NAMALWA (cell line): ENCODE measurements around the gene AADACL4.

Experiments
- DNase-seq: peaks from one replicate; pipeline ENCODE4 v3.0.0-alpha.2; 2015; ENCODE audit warnings: low spot score

AADACL4 gene

DNA sequence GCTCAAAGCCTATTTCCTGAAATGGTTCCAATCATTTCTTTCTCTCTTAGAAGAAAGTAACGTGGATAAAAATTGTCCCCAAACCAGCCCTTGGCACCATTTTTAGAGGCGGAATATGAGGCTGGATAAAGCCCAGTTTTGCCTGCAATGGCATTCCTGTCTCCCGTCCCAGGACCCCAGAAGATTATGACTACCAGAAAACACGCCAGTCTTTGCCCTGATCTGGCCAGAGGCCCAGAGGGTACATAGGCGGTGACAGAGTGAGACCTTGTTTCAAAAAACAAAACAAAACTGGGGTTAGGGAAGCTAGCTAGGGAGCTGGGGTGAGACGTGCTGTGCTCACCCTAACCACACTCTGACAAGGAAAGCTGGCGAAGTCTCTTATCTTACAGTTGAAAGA is at the start of gene AADACL4:
AADACL4 (plus strand) TSS at position 301 of the 400 bp plus-strand sequence. CDS start 462 bp downstream, outside the sequence.
- no peak for DNase-seq

DNA sequence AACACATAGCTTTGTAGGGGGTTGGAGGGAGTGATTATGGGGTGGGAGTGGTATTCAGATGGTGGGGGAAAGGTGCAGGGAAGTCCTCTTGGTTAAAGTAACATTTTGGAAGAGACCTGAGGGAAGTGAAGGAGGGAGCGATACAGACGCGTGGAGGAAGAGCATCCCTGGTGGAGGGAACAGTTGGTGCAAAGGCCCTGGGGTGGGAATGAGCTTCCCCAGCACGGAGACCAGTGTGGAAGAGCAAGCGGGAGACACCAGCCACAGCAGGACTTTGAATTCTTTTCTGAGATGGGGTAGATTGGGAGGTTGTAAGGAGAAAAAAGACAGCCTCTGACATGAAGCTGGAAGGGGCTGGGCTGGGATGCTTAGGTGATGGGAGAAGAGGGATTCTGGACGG is 49.4 kb upstream of the AADACL4 start:
- no peak for DNase-seq

DNA sequence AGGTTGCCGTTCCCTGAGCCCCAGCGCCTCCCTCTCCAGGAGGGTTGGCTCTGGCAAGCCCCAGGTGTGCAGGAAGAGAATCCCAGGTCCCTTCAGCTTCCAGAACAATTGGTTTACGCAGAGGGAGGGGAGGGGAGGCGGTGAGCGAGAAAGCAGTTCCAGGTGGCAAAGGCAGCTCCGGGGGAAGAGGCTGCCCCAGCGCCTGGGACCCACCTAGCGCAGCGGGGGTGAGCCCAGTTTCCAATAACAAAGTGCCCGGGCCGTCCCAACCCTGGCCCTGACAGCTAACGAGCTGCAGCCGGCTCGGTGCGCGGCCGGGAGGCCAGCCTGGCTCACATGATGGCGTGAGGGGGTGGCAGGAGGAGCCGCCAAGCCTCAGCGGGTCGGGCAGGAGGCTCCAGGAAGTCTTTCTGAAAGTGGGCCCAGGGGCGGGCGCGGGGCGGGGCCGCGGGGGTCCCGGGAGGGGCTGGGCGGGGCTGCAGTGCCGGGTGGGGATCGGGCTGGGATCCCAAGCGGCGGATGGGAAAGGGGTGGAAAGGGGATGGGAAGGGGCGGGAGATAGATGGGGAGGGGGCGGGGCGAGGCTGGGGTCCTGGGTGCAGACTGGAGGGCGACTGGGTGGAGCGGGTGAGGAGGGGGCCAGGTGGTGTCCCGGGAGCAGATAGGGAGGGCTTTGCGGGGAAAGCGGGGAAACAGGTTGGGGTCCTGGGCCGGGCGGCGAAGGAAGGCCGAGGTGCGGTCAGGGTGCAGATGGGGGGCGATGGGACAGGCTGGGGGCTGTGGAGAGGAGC is 48.7 kb upstream of the AADACL4 start:
- no peak for DNase-seq

DNA sequence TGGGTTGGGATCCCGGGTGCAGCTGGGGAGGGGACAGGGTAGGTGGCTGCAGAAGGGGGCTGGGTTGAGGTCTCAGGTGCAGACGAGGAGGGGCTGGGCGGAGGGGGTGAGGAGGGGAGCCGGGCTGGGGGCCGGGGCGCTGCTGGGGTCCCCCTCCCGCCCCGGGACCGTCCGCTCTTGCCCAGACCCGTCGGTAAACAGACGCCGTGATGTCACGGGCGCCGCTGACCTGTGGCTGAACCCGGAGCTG is 48.2 kb upstream of the AADACL4 start:
- DNase-seq, result no peak

DNA sequence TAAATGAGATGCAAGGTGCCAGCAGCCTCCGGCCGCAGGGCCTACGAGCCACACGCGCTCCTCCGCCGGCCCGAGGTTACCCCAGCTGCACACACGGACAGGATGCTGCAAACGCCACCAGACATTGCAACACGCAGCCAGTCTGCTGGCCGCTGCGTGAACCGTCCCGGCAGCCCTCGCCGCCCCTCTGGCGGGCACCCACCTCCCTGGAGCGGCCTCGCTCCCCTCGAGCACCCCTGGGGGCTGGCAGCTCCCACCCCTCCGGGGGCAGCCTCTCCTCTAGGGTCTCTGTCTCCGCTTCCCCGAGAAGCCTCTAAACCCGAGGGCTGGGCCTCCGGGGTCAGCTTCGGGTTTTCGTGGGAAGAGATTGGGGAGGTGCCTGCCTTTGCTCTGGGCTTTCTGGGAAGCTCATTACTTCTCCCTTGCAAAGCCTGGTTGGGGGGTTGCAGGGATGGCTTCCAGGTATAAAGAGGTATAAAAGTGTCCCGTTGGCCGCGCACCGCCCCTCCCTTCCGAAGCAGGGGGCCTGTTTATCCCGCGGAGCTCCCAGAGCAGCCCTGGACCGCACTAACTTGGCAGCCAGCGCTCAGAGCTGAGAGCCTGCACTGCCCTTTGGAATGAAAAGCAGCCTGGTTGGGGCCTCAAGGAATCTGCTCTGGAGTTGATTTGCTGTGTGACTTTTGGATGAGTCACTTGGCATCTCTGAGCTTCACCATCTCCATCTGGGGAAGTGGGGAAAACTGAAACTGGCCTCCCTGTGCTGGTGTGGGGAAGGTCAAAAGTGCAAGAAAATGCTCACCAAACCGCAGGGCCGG is 47.7 kb upstream of the AADACL4 start:
- DNase-seq, result no peak

DNA sequence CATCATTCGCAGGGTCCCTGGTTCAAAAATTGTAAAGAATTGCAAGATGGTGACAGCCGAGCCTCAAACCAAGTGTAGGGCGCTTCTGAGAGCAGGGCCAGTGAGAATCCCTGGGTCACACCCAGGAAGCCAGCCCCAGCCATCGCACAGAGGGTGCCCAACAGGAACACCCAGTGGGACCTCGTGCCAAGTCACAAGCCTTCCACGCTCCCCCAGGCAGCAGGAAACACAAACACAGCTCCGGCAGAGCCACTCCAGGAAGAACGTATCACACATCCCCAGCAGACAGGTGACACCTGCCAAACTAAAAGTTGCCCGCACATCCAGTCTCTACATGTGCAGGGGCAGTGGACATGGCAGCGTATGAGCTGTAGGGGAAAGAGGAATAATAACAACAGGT is 46.1 kb upstream of the AADACL4 start:
- no peak for DNase-seq

DNA sequence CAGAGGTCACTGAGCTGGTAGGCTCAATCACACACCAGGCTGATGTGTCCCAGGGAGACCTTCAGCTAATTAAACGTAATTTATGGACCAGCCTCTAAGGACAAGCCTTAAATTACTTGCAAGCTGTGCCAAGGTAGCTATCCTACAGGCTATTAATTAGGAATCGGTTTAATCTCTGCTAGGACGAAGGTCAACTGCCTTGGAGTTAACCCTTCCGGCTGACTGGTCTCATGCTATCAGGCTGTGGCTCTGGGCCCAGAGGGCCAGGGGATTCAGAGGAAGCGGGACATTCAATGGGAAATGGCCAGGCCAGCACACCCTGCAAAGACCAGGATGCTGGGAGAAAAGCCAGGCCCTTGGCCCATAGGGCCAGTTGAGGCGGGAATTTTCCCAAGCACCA is 44.9 kb upstream of the AADACL4 start:
- DNase-seq, result no peak

DNA sequence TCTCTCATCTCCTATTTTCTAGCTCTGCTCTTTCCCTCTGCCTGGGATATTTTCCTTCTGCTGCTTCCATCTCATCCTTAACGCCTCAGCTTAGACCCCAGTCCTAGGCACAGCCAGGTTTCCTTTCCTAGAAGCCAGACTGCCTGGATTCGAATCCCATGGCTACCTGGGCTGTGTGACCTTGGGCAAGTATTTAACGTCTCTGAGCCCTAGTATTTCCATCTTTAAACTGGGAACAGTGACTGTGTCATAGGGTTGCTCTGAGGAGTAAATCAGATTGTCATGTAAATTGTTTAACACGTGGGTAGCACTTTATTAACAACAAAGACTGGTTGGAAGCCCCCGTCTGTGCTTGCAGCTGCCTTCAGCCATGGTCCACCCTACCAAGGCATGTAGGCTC is 44.2 kb upstream of the AADACL4 start:
- no peak for DNase-seq

DNA sequence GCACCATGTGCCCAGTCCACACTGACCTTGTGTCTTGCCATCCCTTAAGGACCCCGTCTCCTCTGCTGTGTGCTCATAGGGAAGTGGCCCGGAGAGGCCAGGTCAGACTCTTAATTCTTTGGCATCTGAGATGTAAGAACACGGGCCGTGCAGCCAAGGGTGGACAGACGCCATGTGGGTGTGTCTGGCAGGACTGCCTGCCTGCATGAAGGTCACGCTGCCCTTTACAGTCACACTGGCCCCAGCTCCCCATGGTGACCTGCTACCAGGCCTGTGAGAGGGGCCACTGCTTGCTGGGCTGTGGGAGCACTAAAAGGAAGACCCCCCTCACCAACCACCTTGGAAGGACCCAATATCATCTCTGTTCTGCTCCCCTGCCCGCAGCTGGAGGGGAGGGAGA is 43.5 kb upstream of the AADACL4 start:
- no peak for DNase-seq

DNA sequence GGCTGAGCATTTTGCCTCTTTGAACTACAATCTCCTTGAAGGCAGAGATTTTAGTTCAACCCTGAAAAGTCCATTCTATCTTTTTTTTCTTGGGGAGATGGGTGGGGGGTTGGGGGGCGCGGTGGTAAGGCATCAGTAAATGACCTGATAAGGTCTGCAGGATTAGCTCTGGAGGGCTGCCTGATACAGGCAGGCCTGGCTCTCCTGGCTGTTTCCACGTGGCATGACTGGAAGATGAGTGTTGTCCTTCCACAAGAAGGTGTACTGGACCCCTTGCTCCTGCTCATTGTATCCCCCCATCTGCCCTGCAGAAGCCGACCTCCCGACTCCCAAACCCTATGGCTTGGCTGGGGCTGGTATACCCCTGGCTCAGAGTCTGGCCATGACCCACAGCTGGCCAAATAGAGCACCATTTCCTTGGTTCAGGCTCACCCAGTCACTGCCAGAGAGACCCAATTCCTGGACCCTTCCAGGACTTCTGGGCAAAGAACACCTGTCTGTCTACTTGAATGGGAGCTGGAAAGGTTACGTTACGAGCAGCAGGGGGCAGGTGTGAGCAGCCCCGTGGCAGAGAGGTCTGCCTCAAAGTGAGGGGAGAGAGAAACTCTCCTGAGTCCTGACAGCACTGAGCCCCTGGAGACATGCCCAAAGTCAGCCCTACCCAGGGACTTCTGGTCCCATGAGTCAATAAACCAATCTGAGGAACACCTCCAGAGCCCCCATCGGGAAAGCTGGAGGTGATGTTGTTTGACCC is 42.8 kb upstream of the AADACL4 start:
- peak; percentile 37 for DNase-seq

DNA sequence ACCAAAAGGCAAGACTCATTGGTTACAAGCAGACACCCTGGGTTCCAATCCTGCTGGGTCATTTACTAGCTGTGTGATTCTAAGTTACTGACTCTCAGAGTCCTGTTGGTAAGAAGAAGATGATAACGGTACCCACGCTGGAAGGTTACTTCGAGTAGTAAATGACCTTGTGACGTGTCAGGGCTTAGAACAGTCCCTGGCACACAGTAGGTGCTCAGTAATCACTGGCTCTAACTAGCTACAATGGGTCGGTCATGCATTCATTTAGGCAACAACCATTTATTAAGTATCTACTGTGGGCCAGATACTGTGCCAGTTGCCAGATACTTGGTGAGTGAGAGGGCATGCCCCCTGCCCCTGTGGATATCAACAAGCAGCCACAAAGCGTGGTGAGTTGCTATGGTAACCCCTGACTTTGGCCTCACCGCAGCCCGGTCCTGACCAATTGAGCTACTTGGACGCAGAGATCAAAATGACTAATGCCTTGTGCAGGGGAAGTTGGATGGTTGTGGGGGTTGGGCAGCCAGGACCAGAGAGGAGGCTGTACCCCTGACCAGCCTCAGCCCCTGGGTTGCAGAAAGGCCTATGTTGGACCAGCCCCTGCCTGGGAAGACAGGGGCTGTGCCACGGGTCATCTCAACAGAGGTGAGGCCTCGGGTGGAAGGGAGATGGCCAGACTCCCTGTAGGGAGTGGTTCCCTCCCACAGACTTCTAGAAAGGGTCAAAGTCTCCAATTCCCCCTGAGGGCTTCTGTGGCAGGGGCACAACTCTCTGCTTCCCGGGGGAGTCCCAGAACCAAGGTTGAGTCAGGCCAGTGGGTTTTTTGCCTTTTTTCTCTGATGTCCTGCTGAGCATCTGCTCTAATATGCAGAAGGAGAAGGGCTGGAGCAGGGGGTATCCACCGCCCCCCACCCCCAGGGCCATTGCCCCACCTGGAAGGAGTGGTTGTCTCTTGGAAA is 41.9 kb upstream of the AADACL4 start:
- no peak for DNase-seq

DNA sequence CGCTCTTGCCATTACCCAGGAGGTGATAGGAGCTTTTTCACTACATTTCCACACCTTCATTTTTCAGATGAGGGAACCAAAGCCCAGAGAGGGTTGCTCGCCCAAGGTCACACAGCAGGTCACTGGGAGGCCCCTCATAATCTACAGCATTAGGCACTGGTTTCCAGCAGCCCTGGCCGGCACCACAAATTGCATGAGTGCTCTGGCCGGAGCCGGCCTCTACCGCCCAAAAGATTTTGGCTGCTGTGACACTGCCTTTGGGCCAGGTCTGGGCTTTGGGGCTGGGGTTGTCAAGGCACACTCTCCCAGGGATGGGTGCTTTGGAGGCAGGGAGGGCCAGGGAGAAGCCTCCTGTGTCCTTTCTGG is 41.2 kb upstream of the AADACL4 start:
- no peak for DNase-seq

DNA sequence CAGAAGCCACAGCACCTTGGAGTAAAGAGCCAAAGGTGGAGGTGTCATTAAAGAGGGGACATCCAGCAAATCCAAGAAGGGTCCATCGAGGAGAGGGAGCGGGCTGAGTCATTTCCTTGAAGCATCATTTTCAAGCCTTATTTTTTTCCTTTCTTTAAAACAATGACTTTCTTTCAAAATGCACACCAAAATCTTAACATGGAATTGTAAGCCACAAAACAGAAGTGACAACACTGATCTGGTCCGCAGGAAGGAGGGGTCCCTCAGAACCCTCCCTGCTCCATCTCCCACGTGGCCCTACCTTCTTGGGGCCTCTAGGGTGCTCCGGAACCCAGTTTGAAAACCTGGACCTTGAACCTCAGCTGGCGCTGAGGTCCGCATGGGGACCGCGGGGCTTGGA is 40.7 kb upstream of the AADACL4 start:
- no peak for DNase-seq

DNA sequence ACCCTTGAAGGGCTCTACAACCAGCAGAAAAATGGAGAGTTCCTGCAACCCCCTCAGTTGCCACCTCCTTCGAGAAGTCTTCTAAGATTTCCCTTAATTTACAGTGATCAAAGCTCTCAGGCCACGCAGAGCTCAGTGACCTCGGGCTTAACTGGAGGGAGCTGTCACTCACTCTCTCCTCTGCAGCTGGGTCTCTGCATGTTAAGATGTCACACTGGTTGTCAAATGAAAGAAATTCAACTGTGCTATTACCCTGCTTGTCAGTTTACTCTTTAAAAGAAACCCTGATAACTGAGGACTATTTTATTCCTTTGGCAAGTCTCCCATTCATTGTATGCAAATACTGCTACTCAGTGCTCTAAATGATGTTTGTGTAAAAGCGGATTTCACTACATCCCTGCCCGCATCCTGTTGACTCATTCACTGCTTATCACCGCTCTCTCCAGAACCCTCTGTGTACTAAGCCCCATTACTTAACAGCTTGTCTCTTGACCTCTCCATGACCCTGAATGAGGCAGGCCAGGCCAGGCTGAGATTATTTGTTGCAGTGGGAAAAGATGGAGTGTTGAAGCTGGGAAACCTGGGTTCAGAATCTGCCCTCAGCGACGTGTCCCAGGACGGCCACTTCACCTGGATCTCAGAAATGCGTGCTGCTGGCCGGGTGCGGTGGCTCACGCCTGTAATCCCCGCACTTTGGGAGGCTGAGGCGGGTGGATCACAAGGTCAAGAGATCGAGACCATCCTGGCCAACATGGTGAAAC is 39.6 kb upstream of the AADACL4 start:
- DNase-seq, result no peak

DNA sequence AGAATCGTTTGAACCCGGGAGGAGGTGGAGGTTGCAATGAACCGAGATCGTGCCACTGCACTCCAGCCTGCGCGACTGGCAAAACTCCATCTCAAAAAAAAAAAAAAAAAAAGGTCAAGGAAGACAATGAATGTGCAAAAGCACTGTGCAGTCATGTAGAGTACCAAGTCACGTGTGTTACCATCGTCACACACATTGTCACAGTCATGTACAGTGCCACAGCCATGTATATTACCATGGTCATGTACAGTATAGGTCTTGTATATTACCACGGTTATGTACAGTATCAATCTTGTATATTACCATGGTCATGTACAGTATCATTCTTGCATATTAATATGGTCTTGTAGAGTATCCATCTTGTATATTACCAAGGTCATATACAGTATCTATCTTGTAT is 38.9 kb upstream of the AADACL4 start:
- DNase-seq, result no peak

DNA sequence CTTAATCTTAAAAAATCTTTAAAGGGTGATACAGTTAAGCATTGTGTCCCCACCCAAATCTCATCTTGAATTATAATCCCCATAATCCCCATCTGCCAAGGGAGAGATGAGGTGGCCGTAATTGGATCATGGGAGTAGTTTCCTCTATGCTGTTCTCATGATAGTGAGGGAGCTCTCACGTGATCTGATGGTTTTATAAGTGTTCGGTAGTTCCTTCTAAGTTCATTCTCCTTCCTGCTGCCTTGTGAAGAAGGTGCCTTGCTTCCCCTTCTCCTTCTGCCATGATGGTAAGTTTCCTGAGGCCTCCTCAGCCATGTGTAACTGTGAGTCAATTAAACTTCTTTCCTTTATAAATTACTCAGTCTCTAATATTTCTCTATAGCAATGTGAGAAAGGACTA is 36.6 kb upstream of the AADACL4 start:
- DNase-seq, result no peak

DNA sequence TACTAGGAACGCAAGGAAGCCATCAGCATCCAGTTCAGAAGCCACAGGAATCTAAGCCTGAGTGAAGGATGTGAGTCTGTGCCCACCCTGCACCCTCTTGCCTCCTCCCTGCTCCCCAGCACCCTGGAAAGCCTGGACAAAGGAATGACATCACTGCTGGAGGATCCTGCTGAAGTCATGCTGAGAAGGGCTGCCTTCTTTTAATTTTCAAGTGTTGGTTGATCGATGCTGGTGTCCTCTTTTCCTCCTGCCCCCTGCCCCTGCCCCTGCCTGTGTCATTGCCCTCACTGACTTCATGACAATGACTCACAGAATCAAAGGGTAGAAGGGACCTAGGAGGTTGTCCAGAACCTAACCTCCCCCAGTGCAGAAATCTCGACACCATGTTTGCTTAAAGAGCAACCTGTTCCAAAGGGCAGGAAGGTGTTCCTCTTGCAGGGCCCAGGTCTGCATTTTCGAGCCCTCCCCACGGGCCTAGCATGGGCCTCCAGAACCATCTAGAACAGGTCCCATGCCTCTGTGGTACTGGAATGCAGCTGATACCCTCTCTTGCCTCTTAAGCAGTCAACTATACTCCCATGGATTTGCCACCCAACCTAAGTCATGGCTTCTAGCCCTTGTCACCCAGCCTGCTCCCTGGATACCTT is 35.5 kb upstream of the AADACL4 start:
- DNase-seq, result no peak

DNA sequence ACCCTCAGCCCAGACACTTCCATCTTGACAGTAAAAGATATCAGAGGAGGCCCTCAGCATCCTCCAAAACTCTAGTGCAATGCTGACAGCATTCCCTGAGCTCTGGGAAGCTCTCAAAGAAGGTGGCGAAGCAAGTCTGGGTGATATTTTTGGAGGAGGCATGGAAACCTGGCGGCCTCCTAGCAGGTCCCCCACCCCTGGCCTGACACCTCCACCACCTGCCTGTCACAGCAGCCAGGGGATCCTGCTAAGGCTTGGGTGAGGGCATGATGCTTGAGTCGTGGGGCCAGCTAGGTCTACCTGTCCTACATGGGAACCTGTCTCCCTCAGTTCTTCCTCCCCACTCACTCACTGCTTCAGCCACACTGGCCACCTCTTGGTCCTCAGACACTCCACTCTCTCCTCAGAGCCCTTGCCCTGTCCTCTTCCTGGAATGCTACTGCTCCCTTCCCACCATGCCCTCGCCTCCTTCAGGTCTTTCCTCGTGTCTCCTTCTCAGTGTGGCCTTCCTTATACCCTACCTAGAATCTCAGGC is 34.3 kb upstream of the AADACL4 start:
- DNase-seq, result no peak

DNA sequence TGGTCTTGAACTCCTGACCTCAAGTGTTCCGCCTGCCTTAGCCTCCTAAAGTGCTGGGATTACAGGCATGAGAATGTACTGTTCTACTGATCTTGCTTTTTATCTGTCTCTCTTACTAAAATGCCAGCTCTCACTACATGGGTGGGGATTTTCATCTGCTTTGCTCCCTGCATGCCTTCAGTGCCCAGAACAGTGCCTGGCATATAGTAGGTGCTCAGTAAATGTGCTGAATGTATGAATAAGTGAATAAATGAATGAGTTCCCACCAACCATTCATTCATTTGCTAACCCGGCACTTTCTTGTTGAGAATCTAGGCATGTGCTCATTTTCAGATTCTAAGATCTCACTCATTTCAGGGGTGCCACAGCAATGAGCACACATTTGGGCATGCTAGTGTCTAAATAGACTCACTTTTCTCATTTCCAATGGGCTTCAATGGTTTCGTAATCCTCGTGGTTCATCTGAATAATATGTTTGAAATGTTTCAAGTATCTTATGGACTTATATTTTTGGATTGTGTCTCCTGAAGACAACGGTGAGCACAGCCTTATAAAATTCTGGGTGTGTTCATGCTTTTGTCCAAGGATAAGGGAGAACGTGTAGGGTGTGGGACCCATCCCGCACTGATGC is 33.5 kb upstream of the AADACL4 start:
- no peak for DNase-seq

DNA sequence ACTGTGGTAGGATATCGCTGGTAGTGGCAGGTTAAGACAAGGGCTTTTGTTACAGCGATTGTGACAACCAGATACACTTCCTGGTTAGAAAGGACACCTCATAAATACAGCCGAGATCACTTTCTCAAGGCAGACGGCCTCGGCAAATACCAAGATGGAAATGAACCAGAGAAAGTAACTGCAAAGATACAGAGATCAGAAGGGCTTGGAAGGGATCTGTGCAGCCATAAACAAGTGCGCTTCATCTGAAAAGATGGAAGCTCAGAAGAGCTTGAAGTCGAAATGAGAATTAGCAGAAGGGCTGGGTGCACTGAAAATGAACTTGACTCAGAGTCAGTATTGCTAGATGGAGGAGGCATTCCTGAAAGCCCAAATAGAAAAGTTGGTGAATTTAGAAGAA is 32.9 kb upstream of the AADACL4 start:
- no peak for DNase-seq
